Measurements from ENCODE around the gene USP48. TPM values are rescaled to one million over a fixed set of nuclear protein-coding genes. Genes with fewer than 3 reads are reported as not detected.

USP48 gene
- total and polyA plus RNA-seq, 12 donors, result 35.9 to 156 (median 86.4) TPM

- Histone ChIP-seq H3K9me3 (replicated peaks in 1 of 3) (no peaks in the 10 kb centered on the region), H3K36me3 (replicated peaks in 1 of 2) (peaks cover 0 to 87% of the 10 kb centered on the region in 2 donors), H3K27me3 (no peaks in the 10 kb centered on the region), H3K27ac (no peak overlapping the region), H3K4me3 (no peak overlapping the region), H3K4me1 (replicated peaks in 1 of 2) (peaks cover 0 to 12% of the 10 kb centered on the region in 2 donors)
- 79 to 97% (median 87%) methylated on average over 2 of the region's 2 CpGs for WGBS, 4 donors
- no peak for DNase-seq
- TF ChIP-seq POLR2A (IDR thresholded peaks at IDR 0.05), result no peak
- no peak for TF ChIP-seq CTCF (IDR thresholded peaks at IDR 0.05)
- intact Hi-C loops (cut with DNase I), result no loop called here
Observed at GRCh38 chr1:21716169-21716568, 66.8 kb downstream of the USP48 start.

- no peak for DNase-seq
- H3K4me3 ChIP-seq, result no peak overlapping the region
- H3K27me3 ChIP-seq, result no peaks in the 10 kb centered on the region
- no peak overlapping the region for H3K27ac ChIP-seq
- H3K4me1 ChIP-seq (replicated peaks in 1 of 2), result peaks cover 0 to 12% of the 10 kb centered on the region in 2 donors
- intact Hi-C loops (cut with DNase I), result no loop called here
- peaks cover 0 to 49% of the 10 kb centered on the region in 2 donors for H3K36me3 ChIP-seq (replicated peaks in 1 of 2)
- WGBS, 4 donors, result 90 to 95% (median 91%) methylated on average over 3 to 4 of the region's 4 CpGs
- TF ChIP-seq CTCF (IDR thresholded peaks at IDR 0.05), result no peak
- TF ChIP-seq POLR2A (IDR thresholded peaks at IDR 0.05), result no peak
- H3K9me3 ChIP-seq (replicated peaks in 1 of 3), result no peaks in the 10 kb centered on the region
Observed at GRCh38 chr1:21707891-21708290, 75.1 kb downstream of the USP48 start.

GRCh38 chr1:21707086-21707840 lies 75.7 kb downstream of the USP48 start:
- no peaks in the 10 kb centered on the region for H3K9me3 ChIP-seq (replicated peaks in 1 of 3)
- TF ChIP-seq POLR2A (IDR thresholded peaks at IDR 0.05) (no peak), CTCF (IDR thresholded peaks at IDR 0.05) (no peak)
- H3K27ac ChIP-seq, result no peak overlapping the region
- H3K27me3 ChIP-seq, result no peaks in the 10 kb centered on the region
- peaks cover 0 to 46% of the 10 kb centered on the region in 2 donors for H3K36me3 ChIP-seq (replicated peaks in 1 of 2)
- intact Hi-C loops (cut with DNase I), result no loop called here
- H3K4me1 ChIP-seq (replicated peaks in 1 of 2), result peaks cover 0 to 12% of the 10 kb centered on the region in 2 donors
- 63 to 70% (median 64%) methylated on average over 5 of the region's 5 CpGs for WGBS, 4 donors
- no peak for DNase-seq
- H3K4me3 ChIP-seq, result no peak overlapping the region

- Histone ChIP-seq H3K4me1 (replicated peaks in 1 of 2) (peaks cover 0 to 12% of the 10 kb centered on the region in 2 donors), H3K27me3 (no peaks in the 10 kb centered on the region), H3K36me3 (replicated peaks in 1 of 2) (peaks cover 0 to 46% of the 10 kb centered on the region in 2 donors), H3K9me3 (replicated peaks in 1 of 3) (no peaks in the 10 kb centered on the region), H3K27ac (peak overlapping the region in 1 of 5 donors; percentile 36), H3K4me3 (no peak overlapping the region)
- WGBS, 4 donors, result 64 to 70% (median 68%) methylated on average over 8 of the region's 8 CpGs
- no peak for TF ChIP-seq POLR2A (IDR thresholded peaks at IDR 0.05)
- no peak for TF ChIP-seq CTCF (IDR thresholded peaks at IDR 0.05)
- DNase-seq, result peak in 1 of 7 donors; percentile 35
- intact Hi-C loops (cut with DNase I), result no loop called here
Observed at GRCh38 chr1:21706151-21706835, 76.7 kb downstream of the USP48 start.

Data from adrenal gland (tissue), 12 donors.